Kidney epithelial cell (primary cell): ENCODE data around the gene PTPRR. TPM values are rescaled to one million over a fixed set of nuclear protein-coding genes. Genes with fewer than 3 reads are reported as not detected.
A peak's percentile ranks its signal among the peaks of the same experiment; 100 is the strongest.

Experiments
- DNase-seq: peaks from one replicate; pipeline ENCODE4 v3.0.0-alpha.2; 2010; ENCODE audit warnings: low read depth
- H3K27me3 ChIP-seq: 2 replicates; pipeline ENCODE4 v1.6.0; 2011; ENCODE audit warnings: low read length; ENCODE audit not compliant: control insufficient read depth, insufficient read depth
- H3K36me3 ChIP-seq: 2 replicates; pipeline ENCODE4 v1.5.1; 2011; ENCODE audit warnings: low read length; ENCODE audit not compliant: control insufficient read depth, insufficient read depth
- H3K4me3 ChIP-seq: 2 replicates; pipeline ENCODE4 v1.5.1; 2011; ENCODE audit warnings: low read depth, mild to moderate bottlenecking, control low read depth, low read length
- total RNA-seq: library from RNA; depleted of rRNA; stranded (reverse); fragments of >200 nt; gene quantifications from 2 replicates; pipeline ENCODE4 v1.2.3, GENCODE V29; 2015
- TF ChIP-seq, protein P1 (sequence below): IDR thresholded peaks from 2 replicates; pipeline ENCODE4 v1.5.1; 2011; ENCODE audit warnings: mild to moderate bottlenecking, moderate library complexity, low read length, control low read depth, inconsistent platforms; ENCODE audit not compliant: insufficient read depth, poor library complexity, severe bottlenecking

The PTPRR gene
- total RNA-seq, 1 donor from 2014 or later, result 2.3 TPM

GRCh38 chr12:70854138-70854537, 66.4 kb downstream of the PTPRR start:
- TF ChIP-seq, protein P1, sequence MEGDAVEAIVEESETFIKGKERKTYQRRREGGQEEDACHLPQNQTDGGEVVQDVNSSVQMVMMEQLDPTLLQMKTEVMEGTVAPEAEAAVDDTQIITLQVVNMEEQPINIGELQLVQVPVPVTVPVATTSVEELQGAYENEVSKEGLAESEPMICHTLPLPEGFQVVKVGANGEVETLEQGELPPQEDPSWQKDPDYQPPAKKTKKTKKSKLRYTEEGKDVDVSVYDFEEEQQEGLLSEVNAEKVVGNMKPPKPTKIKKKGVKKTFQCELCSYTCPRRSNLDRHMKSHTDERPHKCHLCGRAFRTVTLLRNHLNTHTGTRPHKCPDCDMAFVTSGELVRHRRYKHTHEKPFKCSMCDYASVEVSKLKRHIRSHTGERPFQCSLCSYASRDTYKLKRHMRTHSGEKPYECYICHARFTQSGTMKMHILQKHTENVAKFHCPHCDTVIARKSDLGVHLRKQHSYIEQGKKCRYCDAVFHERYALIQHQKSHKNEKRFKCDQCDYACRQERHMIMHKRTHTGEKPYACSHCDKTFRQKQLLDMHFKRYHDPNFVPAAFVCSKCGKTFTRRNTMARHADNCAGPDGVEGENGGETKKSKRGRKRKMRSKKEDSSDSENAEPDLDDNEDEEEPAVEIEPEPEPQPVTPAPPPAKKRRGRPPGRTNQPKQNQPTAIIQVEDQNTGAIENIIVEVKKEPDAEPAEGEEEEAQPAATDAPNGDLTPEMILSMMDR, result no peak
- no peak for DNase-seq
- no peaks in the 10 kb centered on the region for H3K36me3 ChIP-seq

GRCh38 chr12:70853326-70853725, 67.2 kb downstream of the PTPRR start:
- no peak for DNase-seq

More at GRCh38 chr12:70854138-70854537, 66.4 kb downstream of the PTPRR start:
- Histone ChIP-seq H3K4me3 (no peak overlapping the region), H3K27me3 (peaks cover 2% of the 10 kb centered on the region)

DNA sequence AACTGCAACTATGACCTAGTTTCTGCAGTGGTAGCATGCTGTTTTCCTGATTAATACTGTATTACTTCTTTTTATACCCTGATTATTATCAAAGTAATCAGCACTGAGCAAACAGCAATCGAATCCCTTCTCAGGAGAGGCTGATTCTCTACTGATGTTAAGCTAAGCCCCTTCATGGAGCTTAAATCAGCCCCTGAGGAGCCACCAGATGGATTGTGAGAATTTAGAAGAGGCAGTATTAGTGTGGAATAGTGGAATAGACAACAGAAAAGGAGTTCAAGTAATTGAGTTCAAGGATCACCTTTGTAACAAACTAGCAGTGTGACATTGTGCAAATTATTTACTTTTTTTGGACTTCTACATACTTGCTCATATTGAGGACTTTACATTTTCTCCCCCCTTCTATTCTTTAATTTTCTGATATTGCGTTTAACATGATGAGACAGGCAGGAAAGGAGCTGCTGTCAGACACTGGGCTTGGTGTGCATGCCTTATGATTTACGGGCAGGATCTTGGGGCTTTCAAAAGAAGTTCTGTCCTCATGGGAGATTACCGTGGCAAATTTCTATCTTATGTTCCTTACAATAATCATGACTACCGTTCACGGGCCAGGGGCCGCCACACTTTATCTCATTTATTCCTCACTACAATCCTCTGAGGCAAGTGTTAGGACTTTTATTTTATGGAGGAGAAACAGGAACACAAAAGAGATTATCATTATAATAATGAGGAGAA, 68.0 kb downstream of the PTPRR start:
- H3K4me3 ChIP-seq, result no peak overlapping the region
- peaks cover 2% of the 10 kb centered on the region for H3K27me3 ChIP-seq
- no peak for DNase-seq
- H3K36me3 ChIP-seq, result no peaks in the 10 kb centered on the region
- TF ChIP-seq, protein P1, result no peak

More at GRCh38 chr12:70853326-70853725, 67.2 kb downstream of the PTPRR start:
- TF ChIP-seq, protein P1, result no peak
- peaks cover 2% of the 10 kb centered on the region for H3K27me3 ChIP-seq
- H3K36me3 ChIP-seq, result no peaks in the 10 kb centered on the region
- no peak overlapping the region for H3K4me3 ChIP-seq

DNA sequence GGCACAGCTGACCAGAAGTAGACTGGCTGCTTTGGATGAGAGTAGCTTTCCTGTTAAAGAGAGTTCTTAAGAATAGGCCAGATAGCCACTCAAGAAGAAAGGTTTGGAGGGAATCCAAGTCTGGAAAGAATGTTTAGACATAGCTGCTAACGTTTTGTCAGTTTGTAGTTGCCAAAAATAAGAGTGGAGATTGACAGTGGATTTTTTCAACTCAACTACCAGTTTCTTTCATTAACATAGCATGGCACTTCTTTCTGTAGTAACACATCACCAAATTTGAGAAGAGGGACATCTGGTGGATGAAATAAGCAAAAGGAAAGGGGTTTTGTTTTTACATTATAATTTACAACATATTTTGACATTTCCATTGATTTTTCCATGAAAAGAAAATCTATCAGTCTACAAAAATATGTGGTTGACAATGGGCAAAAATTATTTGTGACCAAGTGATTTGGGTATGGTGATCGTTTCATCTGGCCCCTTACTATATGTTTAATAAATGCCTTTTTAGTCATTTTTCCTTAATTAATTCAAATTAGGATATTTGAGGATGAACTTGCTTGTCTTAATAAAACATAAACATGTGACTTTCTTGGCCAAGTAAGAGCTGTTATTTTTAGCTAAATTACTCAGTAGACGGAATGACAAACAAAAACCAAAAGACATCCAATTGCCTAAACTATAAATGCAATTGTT, 71.1 kb downstream of the PTPRR start:
- TF ChIP-seq, protein P1, result peak; percentile 36
- DNase-seq, result no peak
- no peaks in the 10 kb centered on the region for H3K27me3 ChIP-seq
- H3K36me3 ChIP-seq, result no peaks in the 10 kb centered on the region
- no peak overlapping the region for H3K4me3 ChIP-seq

GRCh38 chr12:70847871-70848270, 72.7 kb downstream of the PTPRR start:
- no peaks in the 10 kb centered on the region for H3K27me3 ChIP-seq
- no peak overlapping the region for H3K4me3 ChIP-seq
- H3K36me3 ChIP-seq, result no peaks in the 10 kb centered on the region
- TF ChIP-seq, protein P1, result no peak
- DNase-seq, result no peak

DNA sequence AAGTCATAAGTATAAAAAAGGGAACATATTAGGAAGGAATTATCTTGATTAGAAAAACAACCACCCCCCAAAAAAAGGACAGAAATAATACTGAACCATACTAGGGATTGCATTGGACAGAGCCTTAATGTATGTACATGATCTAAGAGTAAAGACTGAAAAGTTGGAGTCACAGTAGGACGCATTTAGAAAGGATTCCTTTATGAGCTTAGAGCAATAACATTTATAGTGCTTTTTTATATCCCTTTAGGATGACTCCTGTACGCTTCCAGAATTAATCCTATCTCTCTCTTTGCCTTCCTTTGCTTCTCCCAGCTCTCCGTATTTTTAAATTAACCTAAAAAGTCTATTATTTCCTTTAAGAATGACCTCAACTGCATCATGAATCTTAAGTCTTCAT, 75.3 kb downstream of the PTPRR start:
- no peaks in the 10 kb centered on the region for H3K36me3 ChIP-seq
- H3K27me3 ChIP-seq, result no peaks in the 10 kb centered on the region
- TF ChIP-seq, protein P1, result no peak
- no peak overlapping the region for H3K4me3 ChIP-seq
- DNase-seq, result no peak
